IPS-15b (cell line): ENCODE results near the gene ZMIZ1.
A peak's percentile ranks its signal among the peaks of the same experiment; 100 is the strongest.

Experiments used
- H3K27me3 ChIP-seq: one replicate; pipeline ENCODE4 v1.6.1; 2013; ENCODE audit warnings: low read length; ENCODE audit not compliant: control insufficient read depth, insufficient read depth
- H3K36me3 ChIP-seq: one replicate; pipeline ENCODE4 v1.6.1; 2013; ENCODE audit warnings: low read length; ENCODE audit not compliant: control insufficient read depth, insufficient read depth
- H3K4me1 ChIP-seq: one replicate; pipeline ENCODE4 v1.6.1; 2013; ENCODE audit warnings: mild to moderate bottlenecking, low read length; ENCODE audit not compliant: control insufficient read depth, insufficient read depth
- H3K4me3 ChIP-seq: one replicate; pipeline ENCODE4 v1.5.1; 2013; ENCODE audit warnings: low read depth, low read length
- H3K9ac ChIP-seq: one replicate; pipeline ENCODE4 v1.6.1; 2013; ENCODE audit warnings: low read depth, mild to moderate bottlenecking, low read length
- H3K9me3 ChIP-seq: one replicate; pipeline ENCODE4 v1.6.1; 2013; ENCODE audit warnings: mild to moderate bottlenecking, low read length; ENCODE audit not compliant: control insufficient read depth, insufficient read depth

ZMIZ1 gene

DNA sequence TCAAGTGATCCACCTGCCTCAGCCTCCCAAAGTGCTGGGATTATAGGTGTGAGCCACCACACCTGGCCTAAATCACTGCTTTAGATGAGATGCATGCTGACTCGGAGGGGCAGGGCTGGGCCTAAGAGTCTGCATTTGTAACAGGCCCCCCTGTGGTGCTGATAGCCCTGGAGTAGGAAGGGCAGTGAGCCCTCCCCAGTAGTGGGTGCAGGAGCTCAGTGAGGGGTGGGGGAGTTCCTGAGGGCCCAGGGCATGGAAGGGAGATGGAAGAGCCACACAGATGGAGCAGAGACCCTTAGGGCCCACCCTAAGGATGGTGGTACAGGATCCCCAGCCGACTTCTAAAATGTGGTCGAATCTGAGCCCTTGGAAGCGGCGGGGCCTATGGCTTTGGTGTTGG, 146.8 kb downstream of the ZMIZ1 start:
- Histone ChIP-seq H3K9ac (no peak overlapping the region), H3K36me3 (peaks cover 22% of the 10 kb centered on the region), H3K9me3 (no peaks in the 10 kb centered on the region), H3K4me3 (no peak overlapping the region), H3K27me3 (no peaks in the 10 kb centered on the region), H3K4me1 (peaks cover 2% of the 10 kb centered on the region)

DNA sequence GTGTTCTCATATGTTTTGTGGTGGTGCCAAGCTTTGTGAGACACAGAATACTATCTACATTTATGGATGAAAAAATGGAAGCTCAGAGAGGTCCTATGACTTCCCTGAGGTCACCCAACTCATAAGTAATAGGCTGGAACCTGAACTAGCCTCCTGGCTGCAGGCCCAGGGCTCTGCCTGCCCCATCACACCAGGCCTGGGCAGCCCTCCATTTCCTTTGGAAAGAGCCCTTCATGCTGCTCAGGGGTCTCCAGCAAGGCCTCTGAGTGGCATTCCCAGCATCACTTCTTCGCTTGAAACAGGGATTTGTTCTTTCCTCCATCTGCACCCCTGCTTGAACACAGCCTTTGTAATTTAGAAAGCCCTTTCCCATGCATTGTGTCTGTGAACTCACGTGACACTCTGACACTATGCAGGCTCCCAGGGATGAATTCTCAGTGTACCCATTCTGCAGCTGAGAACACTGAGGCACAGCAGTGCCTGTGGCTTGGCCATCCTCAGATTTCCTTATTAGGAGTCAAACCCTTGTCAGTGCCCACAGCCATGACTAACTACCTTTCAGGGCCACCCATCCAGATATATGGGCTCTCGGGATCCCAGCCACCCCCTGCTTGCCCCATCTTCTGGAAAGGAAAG, 150.7 kb downstream of the ZMIZ1 start:
- no peak overlapping the region for H3K4me3 ChIP-seq
- no peaks in the 10 kb centered on the region for H3K27me3 ChIP-seq
- H3K9me3 ChIP-seq: no peaks in the 10 kb centered on the region
- H3K9ac ChIP-seq: no peak overlapping the region
- peaks cover 16% of the 10 kb centered on the region for H3K4me1 ChIP-seq
- peaks cover 27% of the 10 kb centered on the region for H3K36me3 ChIP-seq

GRCh38 chr10:79220307-79220706, 151.5 kb downstream of the ZMIZ1 start:
- Histone ChIP-seq H3K27me3 (no peaks in the 10 kb centered on the region), H3K4me1 (peaks cover 16% of the 10 kb centered on the region), H3K9me3 (no peaks in the 10 kb centered on the region), H3K4me3 (no peak overlapping the region), H3K9ac (peak overlapping the region; percentile 47), H3K36me3 (peaks cover 23% of the 10 kb centered on the region)

DNA sequence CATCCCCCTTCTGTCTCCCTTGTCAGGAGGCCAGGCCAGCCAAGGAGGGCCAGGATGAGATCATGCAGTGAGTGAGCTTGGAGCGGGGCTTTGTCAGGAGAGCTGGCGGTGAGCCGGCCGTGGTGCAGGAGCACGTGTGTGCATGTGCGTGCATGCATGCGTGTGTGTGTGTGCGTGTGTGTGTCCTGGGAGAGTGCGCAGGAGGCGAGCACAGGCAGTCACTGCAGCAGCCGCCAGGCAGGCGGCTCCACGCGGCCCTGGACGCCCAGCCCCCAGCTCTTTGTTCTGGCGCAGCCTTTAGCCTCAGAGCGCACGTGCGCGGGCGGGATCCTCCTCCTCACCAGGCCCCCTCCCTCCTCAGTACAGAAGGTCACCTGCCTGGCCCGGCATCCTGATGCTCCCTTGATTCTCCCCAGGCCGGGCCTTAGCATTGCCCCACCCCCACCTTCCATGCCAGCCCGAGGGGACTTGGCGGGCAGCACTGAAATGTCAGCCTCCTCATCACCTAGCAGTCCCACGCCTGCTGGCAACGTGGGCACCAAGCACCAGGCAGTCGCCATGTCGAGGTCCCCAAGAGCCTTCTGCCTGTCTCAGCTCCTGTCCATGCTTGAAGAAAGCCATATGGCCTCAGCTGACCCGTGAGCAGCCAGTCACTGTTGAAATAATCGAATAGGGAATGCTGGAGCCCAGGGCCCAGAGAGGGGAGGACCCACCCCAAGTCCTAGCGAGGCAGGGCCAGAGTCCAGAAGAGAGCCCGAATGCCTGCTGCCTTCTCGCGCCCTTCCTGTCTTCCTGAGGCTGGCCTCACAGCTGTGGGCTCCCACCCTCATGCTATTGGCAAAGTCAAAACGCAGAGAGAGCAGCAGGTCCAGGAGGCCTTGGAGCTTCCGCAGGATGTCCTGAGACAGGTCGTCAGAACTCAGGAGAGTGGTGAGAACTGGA, 152.6 kb downstream of the ZMIZ1 start:
- no peak overlapping the region for H3K4me3 ChIP-seq
- peaks cover 16% of the 10 kb centered on the region for H3K4me1 ChIP-seq
- H3K36me3 ChIP-seq: peaks cover 13% of the 10 kb centered on the region
- H3K9ac ChIP-seq: no peak overlapping the region
- H3K27me3 ChIP-seq: no peaks in the 10 kb centered on the region
- no peaks in the 10 kb centered on the region for H3K9me3 ChIP-seq

- Histone ChIP-seq H3K27me3 (no peaks in the 10 kb centered on the region), H3K4me3 (no peak overlapping the region), H3K9ac (no peak overlapping the region), H3K4me1 (peaks cover 16% of the 10 kb centered on the region), H3K36me3 (peaks cover 8% of the 10 kb centered on the region), H3K9me3 (no peaks in the 10 kb centered on the region)
These were observed 153.4 kb downstream of the ZMIZ1 start for GRCh38 chr10:79222186-79222585.

DNA sequence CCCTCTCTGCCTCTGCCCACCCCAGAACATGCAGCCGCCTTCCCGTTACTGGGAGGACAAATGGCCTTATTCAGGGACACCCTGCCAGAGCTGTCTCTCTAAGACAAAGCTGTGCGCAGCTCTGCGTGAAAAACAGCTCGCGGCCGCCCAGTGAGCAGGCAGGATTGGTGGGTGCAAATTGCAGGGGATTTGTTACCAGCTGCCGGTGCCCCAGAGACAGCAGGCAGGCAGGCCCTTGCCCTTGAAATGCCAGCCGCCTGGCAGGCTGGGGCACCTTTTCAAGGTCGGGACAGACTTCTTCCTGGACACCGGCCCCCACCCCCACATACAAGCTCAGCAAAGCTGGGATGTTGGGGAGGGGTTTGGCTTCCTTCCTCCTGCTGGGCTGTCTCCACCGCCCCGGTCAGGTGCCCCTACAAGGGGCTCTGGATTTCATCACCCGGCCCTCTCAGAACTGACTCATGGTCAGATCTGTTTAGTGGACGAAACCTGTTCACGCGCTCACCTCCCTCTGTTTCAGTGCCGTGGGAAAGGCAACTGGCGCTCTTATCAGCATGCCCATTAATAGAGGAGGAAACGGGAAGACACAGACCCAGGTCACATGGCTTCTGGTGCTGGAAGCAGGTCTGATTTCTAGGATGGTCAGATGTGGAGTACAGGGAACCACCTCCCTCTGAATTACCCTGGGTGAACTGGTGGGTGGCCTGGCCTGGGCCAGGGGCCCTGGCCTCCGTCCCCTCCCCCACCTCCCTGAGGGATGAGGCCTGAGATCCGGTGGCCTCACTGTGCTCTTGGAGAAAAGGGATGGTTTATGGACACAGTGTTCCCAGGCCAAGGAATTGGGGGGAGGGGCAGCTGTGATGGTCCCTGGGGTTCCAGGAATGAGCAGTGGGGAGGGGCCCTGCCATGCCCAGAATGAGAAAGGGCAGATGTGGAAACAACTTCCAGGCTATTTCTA, 154.6 kb downstream of the ZMIZ1 start:
- Histone ChIP-seq H3K27me3 (no peaks in the 10 kb centered on the region), H3K9ac (peak overlapping the region; percentile 47), H3K4me3 (no peak overlapping the region), H3K9me3 (no peaks in the 10 kb centered on the region), H3K4me1 (peaks cover 16% of the 10 kb centered on the region), H3K36me3 (peaks cover 10% of the 10 kb centered on the region)

DNA sequence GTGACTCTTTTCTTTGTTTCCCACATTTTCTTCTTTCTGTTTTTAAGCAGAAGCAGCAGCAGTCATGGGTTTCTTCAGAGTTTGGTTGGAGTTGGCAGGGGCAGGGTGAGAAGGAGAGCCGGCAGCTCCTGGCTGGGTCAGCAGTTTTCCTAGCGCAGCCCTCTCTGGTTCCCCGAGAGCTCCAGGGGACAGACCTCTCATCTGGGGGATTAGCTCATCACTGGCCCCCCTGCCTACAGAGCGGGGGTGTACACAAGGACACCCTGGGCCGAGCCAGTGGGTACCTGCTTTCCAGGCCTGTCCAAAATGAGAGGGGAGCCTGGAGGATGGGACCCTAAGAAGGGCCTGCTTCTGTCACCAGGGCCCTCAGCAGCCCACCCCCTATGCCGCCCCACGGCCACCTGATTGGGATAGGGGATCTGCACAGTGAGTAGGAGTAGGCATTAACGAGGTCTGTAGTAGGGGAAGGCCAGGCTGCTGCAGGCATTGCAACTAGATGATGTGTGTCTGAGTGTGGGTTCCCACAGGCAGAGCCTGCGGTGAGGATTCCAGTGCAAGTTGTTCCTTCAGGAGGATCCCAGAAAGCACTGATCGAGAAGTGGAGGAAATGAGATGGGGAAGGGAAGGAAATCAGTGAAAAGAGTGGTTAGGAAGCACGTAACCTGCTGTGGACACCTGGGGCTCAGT, 155.6 kb downstream of the ZMIZ1 start:
- H3K9ac ChIP-seq: no peak overlapping the region
- H3K9me3 ChIP-seq: no peaks in the 10 kb centered on the region
- no peak overlapping the region for H3K4me3 ChIP-seq
- no peaks in the 10 kb centered on the region for H3K27me3 ChIP-seq
- peaks cover 21% of the 10 kb centered on the region for H3K4me1 ChIP-seq
- H3K36me3 ChIP-seq: peaks cover 14% of the 10 kb centered on the region

DNA sequence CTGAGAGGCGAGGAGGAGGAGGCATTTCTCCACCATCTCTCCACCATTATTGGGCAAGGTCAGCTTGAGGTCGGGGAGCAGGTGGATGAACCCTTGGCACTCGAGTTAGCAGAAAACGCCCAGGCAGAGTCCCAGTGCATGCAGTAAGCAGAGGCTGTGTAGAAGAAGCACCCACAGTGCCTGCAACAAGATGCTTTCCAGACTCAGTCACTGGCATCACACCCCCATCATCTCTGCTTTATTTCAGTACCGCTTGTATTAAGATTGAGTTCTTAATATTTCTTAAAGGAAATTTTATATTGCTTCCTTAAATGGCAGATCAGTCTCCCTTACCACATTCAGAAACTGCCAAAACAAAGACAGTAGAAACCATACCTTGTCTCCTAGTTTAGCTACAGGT, 156.2 kb downstream of the ZMIZ1 start:
- H3K4me3 ChIP-seq: no peak overlapping the region
- no peaks in the 10 kb centered on the region for H3K9me3 ChIP-seq
- H3K36me3 ChIP-seq: peaks cover 14% of the 10 kb centered on the region
- no peak overlapping the region for H3K9ac ChIP-seq
- peaks cover 26% of the 10 kb centered on the region for H3K4me1 ChIP-seq
- H3K27me3 ChIP-seq: no peaks in the 10 kb centered on the region

DNA sequence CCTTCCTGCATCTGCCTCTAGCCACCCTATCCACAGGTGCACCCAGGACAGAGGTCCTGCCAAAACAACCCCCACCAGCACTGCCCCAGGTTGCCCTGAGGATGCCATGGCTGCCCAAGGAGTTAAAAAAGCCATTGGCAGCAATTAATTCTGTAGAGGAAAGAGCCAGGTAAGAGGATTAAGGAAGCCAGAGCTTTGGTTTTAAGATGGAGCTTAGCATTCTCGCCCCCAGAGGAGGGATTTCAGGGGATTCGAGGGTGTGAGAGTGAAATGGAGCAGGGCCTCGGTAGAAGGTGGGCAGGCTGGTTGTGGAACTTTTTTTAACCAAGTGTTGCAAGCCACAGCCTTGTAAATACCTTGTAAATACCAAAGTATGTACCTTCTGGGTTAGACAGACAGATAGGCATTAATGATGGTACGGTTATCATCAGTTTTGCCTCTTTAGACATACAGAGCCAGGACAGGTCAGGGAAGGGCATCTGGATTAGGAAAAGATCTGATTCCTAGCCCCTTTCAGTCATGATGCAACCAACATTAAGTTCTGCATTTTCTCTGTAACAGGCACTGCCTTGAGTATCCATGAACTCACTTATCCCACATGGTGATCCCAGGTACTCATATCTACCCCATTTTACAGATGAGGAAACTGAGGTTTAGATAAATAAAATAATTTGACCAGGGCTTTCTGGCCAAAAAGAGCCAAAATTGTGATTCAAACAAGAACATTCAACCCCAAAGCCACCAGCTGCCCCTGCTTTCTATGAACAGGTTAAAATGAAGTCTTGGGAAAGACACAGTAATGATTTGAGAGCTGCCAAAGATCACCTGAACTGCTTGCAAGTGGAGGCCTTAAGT, 157.9 kb downstream of the ZMIZ1 start:
- no peaks in the 10 kb centered on the region for H3K9me3 ChIP-seq
- no peaks in the 10 kb centered on the region for H3K27me3 ChIP-seq
- peaks cover 11% of the 10 kb centered on the region for H3K36me3 ChIP-seq
- H3K4me1 ChIP-seq: peaks cover 21% of the 10 kb centered on the region
- no peak overlapping the region for H3K9ac ChIP-seq
- no peak overlapping the region for H3K4me3 ChIP-seq

DNA sequence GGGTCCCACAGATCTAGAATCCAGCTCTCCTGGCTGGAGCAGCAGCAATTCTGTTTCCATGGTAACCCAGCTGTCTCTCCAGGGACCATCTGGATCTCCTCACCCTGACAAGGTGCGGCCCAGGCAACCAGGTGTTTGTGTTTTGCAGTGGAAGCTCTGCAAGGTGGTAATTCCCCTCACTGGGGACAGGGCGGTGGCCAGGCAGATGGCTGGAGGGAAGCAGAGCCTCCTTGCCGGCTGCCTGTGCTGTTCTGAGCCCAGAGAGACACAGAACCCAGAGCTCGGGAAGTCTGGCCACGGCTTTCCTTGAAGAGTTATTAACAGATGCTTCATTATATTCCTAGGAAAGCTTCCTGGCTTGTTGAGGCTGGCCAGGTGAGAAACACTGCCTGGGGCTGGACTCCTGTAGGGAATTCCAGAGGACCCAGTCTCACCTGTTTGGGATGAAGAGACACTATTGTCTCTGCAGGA, 160.3 kb downstream of the ZMIZ1 start:
- Histone ChIP-seq H3K4me3 (no peak overlapping the region), H3K4me1 (peaks cover 13% of the 10 kb centered on the region), H3K9me3 (no peaks in the 10 kb centered on the region), H3K9ac (no peak overlapping the region), H3K27me3 (peaks cover 3% of the 10 kb centered on the region), H3K36me3 (peaks cover 6% of the 10 kb centered on the region)
